ENCODE results near the gene IQCH. TPM values are rescaled to one million over a fixed set of nuclear protein-coding genes. Genes with fewer than 3 reads are reported as not detected.

The IQCH gene
- total RNA-seq, 4 donors from 2014 or later: 1.1 to 1.6 (median 1.3) TPM; not detected in 1

GRCh38 chr15:67216859-67217258 lies 37.7 kb upstream of the IQCH start:
- TF ChIP-seq, protein P1, sequence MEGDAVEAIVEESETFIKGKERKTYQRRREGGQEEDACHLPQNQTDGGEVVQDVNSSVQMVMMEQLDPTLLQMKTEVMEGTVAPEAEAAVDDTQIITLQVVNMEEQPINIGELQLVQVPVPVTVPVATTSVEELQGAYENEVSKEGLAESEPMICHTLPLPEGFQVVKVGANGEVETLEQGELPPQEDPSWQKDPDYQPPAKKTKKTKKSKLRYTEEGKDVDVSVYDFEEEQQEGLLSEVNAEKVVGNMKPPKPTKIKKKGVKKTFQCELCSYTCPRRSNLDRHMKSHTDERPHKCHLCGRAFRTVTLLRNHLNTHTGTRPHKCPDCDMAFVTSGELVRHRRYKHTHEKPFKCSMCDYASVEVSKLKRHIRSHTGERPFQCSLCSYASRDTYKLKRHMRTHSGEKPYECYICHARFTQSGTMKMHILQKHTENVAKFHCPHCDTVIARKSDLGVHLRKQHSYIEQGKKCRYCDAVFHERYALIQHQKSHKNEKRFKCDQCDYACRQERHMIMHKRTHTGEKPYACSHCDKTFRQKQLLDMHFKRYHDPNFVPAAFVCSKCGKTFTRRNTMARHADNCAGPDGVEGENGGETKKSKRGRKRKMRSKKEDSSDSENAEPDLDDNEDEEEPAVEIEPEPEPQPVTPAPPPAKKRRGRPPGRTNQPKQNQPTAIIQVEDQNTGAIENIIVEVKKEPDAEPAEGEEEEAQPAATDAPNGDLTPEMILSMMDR (IDR thresholded peaks at IDR 0.05): no peak
- ATAC-seq (ENCODE audit: low FRiP score) (no peak), DNase-seq (ENCODE audit: low spot score) (no peak)

GRCh38 chr15:67218428-67218827 lies 36.2 kb upstream of the IQCH start:
- DNase-seq (ENCODE audit: low spot score): no peak
- ATAC-seq (ENCODE audit: low FRiP score): no peak
- TF ChIP-seq, protein P1 (IDR thresholded peaks at IDR 0.05): no peak

DNA sequence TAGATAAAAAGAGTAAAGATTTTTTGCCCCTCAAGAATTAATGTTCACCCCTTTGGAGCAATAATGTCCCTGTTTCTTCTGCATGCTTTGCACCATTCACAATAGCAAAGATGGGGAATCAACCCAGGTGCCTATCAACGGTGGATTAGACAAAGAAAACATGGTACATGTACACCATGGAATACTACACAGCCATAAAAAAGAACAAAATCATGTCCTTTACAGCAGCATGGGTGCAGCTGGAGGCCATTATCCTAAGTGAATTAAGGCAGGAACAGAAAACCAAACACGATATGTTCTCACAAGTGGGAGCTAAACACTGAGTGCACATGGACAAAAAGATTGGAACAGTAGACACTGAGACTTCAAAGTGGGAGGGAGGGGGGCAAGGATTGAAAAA lies 35.3 kb upstream of the IQCH start:
- DNase-seq (ENCODE audit: low spot score): no peak
- TF ChIP-seq, protein P1 (IDR thresholded peaks at IDR 0.05): no peak
- no peak for ATAC-seq (ENCODE audit: low FRiP score)

DNA sequence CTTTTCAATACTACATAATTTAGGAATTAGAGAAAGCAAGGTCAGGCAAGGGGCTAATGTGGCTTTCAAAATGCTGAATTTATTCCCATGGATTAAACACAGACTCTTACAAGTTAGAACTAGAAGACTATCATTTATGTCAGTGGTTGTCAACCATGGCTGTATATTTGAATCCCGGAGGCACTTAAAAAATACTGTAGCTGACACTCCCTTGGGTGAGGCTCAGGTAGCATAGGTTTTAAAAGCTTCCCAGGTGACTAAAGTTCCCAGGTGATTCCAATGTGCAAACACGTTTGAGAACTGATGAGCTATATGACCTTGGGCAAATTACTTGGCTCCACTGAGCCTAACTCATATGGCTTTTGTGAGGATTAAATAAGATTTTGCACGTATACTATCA lies 29.7 kb upstream of the IQCH start:
- DNase-seq (ENCODE audit: low spot score): no peak
- TF ChIP-seq, protein P1 (IDR thresholded peaks at IDR 0.05): no peak
- ATAC-seq (ENCODE audit: low FRiP score): no peak

- ATAC-seq (ENCODE audit: low FRiP score): peak; percentile 41
- no peak for DNase-seq (ENCODE audit: low spot score)
- TF ChIP-seq, protein P1 (IDR thresholded peaks at IDR 0.05): no peak
Observed at GRCh38 chr15:67225336-67225735, 29.2 kb upstream of the IQCH start.

GRCh38 chr15:67227431-67227830 lies 27.2 kb upstream of the IQCH start:
- DNase-seq (ENCODE audit: low spot score) (no peak), ATAC-seq (ENCODE audit: low FRiP score) (no peak)
- TF ChIP-seq, protein P1 (IDR thresholded peaks at IDR 0.05): no peak

DNA sequence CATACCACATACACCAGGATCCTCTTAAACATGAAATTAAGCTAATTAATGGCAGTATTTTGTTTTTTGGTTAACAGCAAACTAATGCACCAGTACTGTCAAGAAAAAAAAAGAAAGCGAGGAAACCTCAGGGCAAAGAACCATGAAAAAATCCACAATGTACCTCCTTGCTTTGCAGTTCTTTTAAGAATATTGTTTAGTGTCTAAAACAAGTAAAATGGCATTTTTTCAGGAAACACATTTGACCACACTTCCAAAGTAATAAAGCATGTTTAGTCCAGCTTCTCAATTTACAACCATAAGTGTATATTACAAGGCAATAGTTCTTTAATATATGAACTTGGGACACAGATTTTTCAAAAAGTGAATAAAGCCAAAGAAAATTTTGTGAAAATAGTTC lies 26.7 kb upstream of the IQCH start:
- TF ChIP-seq, protein P1 (IDR thresholded peaks at IDR 0.05): no peak
- DNase-seq (ENCODE audit: low spot score): no peak
- no peak for ATAC-seq (ENCODE audit: low FRiP score)

Data from omental fat pad (tissue), 4 donors.